ENCODE measurements around the gene DUSP8.

DUSP8 gene

DNA sequence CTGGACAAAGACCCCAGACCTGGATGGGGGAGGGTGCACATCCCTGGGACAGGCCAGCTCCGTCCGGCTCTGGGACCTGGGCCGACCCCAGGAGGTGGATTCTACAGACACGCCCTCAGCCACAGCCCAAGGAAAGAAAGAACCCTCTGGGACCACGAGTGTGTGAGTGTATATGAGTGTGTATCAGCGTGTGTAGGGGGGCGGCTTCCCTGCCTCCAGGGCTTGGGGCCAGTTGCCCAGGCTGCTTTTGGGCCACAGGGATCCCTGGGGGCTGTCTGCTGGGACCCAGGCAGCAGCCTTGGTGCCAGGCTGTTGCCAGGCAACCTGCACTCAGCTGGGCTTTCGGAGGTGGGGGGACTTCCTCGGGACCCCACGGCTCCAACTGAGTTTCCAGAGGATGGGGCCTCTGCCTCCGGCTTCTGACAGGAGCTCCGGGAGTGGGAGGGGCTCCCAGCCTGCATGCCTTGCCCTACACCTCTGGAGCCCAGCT, 8.9 kb downstream of the DUSP8 start:
- Mint-ChIP-seq H3K27me3 (ENCODE audit: low read depth) (peaks cover 42% of the 10 kb centered on the region), H3K36me3 (ENCODE audit: low read depth) (no peaks in the 10 kb centered on the region), H3K9me3 (no peaks in the 10 kb centered on the region), H3K4me3 (no peak overlapping the region), H3K27ac (no peak overlapping the region), H3K4me1 (no peaks in the 10 kb centered on the region)
- TF ChIP-seq, protein P1, sequence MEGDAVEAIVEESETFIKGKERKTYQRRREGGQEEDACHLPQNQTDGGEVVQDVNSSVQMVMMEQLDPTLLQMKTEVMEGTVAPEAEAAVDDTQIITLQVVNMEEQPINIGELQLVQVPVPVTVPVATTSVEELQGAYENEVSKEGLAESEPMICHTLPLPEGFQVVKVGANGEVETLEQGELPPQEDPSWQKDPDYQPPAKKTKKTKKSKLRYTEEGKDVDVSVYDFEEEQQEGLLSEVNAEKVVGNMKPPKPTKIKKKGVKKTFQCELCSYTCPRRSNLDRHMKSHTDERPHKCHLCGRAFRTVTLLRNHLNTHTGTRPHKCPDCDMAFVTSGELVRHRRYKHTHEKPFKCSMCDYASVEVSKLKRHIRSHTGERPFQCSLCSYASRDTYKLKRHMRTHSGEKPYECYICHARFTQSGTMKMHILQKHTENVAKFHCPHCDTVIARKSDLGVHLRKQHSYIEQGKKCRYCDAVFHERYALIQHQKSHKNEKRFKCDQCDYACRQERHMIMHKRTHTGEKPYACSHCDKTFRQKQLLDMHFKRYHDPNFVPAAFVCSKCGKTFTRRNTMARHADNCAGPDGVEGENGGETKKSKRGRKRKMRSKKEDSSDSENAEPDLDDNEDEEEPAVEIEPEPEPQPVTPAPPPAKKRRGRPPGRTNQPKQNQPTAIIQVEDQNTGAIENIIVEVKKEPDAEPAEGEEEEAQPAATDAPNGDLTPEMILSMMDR (IDR thresholded peaks at IDR 0.05; ENCODE audit: unreplicated experiment in 3 of 3): no peak

DNA sequence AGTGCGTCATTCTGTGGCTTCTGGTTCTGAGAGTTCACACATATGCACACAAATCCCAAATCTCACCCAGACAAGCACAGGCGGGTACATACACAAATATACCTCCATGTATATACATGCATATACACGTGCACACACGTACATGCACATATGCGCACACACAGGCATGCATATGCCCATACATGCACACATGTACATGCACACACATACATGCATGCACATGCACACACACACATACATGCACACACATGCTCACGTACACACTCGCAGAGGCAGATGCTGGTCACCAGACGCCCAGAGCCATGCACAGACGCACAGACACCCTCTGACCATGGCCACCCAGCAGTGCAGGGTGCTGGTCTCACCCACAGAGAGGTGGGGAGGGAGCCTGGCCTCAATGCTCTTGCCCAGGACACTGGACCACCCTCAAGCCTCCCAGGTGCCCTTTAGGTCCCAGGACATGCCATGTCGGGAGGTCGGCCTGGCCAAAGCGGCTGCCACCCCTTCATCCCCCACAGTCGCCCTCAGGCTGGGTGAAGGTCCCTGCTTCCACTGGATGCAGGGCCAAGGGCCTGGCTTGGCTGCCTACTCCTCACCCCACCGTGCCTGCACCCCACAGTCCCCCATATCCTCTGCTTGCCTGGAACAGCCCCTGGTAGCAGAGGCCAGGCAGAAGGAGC, 9.5 kb downstream of the DUSP8 start:
- Mint-ChIP-seq H3K36me3 (ENCODE audit: low read depth) (no peaks in the 10 kb centered on the region), H3K27me3 (ENCODE audit: low read depth) (peaks cover 47% of the 10 kb centered on the region), H3K9me3 (no peaks in the 10 kb centered on the region), H3K4me3 (no peak overlapping the region), H3K4me1 (no peaks in the 10 kb centered on the region), H3K27ac (no peak overlapping the region)
- TF ChIP-seq, protein P1 (IDR thresholded peaks at IDR 0.05; ENCODE audit: unreplicated experiment in 3 of 3): no peak

DNA sequence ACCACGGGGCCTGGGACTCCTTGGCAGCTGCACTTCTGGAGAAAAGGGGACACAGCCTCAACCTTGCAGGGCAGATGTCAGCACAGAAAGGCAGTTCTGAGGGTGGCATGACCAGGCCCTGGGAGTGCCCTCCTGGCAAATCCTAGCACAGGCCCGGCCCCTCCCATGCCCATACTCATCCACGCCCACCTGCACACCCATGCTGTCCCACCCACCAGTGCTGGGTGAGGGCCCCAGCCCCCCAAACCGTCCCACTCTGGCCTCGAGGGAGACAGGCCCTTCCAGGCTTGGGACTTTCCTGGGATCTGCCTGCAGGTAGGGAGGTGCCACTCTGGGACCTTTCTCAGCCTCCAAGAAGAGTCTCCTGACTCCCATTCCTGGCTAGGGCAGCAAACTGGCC, 10.1 kb downstream of the DUSP8 start:
- Mint-ChIP-seq H3K9me3 (no peaks in the 10 kb centered on the region), H3K27ac (no peak overlapping the region), H3K4me1 (no peaks in the 10 kb centered on the region), H3K36me3 (ENCODE audit: low read depth) (no peaks in the 10 kb centered on the region), H3K4me3 (no peak overlapping the region), H3K27me3 (ENCODE audit: low read depth) (peaks cover 46% of the 10 kb centered on the region)
- TF ChIP-seq, protein P1 (IDR thresholded peaks at IDR 0.05; ENCODE audit: unreplicated experiment in 3 of 3): no peak

DNA sequence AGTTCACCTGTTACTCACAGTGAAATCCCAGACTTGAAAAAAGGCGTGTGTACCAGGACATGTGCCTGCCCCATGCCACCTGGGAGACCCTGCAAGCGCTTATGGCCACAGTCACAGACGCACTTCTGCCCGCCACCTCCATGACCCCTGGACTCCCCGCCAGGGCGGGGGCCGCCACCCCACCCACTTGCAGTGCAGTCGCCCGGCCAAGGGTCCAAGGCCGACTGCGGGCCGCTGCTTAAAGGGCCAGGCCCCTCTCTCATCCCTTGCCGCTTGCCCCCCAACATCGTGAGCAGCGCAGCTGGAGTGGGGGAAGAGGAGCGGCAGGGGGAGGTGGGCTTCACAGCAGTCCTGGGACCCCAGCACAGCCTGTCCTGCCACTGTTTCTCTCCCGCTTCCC, 10.8 kb downstream of the DUSP8 start:
- no peaks in the 10 kb centered on the region for H3K9me3 Mint-ChIP-seq
- no peak overlapping the region for H3K4me3 Mint-ChIP-seq
- H3K27ac Mint-ChIP-seq: no peak overlapping the region
- H3K27me3 Mint-ChIP-seq (ENCODE audit: low read depth): peaks cover 43% of the 10 kb centered on the region
- no peaks in the 10 kb centered on the region for H3K4me1 Mint-ChIP-seq
- no peaks in the 10 kb centered on the region for H3K36me3 Mint-ChIP-seq (ENCODE audit: low read depth)
- TF ChIP-seq, protein P1 (IDR thresholded peaks at IDR 0.05; ENCODE audit: unreplicated experiment in 3 of 3): no peak

DNA sequence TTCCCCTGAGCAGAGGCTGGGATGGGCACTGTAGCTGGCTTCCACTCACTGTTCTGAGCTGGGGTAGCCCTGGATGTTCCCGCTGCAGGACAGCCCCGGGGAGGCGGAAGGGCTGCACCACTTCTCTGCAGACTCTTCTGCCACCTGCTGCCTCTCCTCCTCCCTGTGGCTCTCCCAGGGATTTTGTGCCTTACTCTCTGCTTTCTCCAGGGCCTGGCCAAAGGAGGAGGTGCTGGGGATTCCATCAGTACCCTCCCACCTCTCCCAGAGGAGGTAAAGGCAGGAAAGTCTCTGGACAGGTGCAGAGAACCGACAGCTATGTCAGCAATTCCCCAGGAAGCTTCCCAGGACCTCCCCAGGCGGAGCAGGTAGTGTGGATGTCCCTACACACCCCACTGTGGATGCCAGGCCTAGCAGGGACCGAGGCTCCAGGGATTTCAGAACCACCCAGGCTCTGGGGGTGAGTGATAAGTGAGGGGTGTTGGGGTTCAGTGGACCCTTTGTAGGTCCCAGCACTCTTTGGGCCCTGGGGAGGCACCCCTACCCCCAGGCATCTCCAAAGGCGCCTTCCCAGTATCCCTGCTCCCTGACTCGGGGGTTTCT, 11.3 kb downstream of the DUSP8 start:
- H3K36me3 Mint-ChIP-seq (ENCODE audit: low read depth): no peaks in the 10 kb centered on the region
- no peaks in the 10 kb centered on the region for H3K9me3 Mint-ChIP-seq
- TF ChIP-seq, protein P1 (IDR thresholded peaks at IDR 0.05; ENCODE audit: unreplicated experiment in 3 of 3): no peak
- H3K27me3 Mint-ChIP-seq (ENCODE audit: low read depth): peaks cover 44% of the 10 kb centered on the region
- no peak overlapping the region for H3K4me3 Mint-ChIP-seq
- H3K27ac Mint-ChIP-seq: no peak overlapping the region
- no peaks in the 10 kb centered on the region for H3K4me1 Mint-ChIP-seq
